ENCODE data around the gene ZCCHC2.
A peak's percentile ranks its signal among the peaks of the same experiment; 100 is the strongest.

ZCCHC2 gene

GRCh38 chr18:62583376-62583775 lies 60.6 kb downstream of the ZCCHC2 start:
- no peak for DNase-seq

DNA sequence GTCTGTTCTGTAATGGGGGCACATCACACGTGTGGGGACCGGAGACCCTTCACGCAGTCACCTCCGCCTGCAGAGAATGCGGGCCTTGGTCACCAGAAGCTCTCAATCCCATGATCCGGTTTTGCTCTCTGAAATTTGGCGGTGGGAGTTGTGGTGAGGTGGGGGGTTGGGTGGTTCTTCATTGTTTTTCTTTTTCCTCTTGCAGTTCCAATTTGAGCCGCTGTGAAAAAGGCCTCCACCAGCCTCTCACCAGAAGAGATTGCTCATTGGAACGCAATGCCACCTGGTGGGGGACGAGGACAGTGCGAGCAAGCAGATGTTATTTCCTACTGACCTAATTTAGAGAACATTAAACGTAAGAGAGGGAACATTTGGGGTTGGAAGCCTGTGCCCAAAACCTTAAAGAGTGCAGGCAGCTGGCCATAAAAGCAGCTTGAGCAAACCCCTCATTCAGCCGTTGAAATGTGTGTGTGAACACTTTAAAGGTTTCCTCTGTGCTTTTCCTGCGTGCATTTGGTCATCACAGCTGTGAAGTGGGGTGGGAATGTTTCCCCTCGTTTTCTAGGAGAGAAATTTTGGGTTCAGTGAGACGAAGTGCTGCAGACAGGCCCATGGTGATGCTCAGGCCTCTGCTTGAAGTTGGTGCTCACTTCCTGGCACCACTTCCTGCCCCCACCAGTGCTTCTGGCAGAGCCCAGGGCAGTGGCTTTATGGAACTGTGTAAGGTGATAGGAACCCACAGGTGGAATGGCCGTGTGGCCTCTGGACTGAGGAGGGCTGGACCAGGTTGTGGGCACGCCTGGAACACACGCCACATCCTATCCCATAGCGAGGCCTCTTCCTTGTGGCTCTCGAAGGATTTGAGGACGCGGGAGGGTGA lies 61.7 kb downstream of the ZCCHC2 start:
- peak; percentile 91 for DNase-seq

GRCh38 chr18:62585274-62586150 lies 62.7 kb downstream of the ZCCHC2 start:
- DNase-seq = no peak

GRCh38 chr18:62586151-62586774 lies 63.4 kb downstream of the ZCCHC2 start:
- peak; percentile 80 for DNase-seq

- DNase-seq = no peak
These were observed 64.1 kb downstream of the ZCCHC2 start for GRCh38 chr18:62586781-62587487.

DNA sequence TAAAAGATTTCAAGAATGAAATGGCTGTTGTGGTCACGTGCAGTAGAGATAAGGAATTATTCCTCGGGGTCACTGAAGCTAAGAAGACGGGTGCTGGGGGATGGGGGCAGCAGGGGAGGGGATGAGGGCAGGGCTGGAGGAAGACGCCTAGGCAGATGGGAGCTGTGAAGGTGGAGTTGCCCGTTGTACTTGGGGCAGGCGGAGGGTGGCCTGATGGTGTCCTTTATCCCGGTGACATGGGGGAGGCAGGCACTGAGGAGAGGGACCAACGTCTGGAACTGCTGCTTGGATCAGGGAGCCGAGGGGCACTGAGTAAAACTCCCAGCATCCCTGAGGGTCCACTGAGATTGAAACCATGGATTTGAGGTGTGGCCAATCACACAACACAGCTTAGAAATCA lies 64.9 kb downstream of the ZCCHC2 start:
- DNase-seq = no peak

GRCh38 chr18:62588217-62588616 lies 65.4 kb downstream of the ZCCHC2 start:
- no peak for DNase-seq

- no peak for DNase-seq
These were observed 68.2 kb downstream of the ZCCHC2 start for GRCh38 chr18:62590799-62591590.

- no peak for DNase-seq
These were observed 73.5 kb downstream of the ZCCHC2 start for GRCh38 chr18:62596145-62597005.

DNA sequence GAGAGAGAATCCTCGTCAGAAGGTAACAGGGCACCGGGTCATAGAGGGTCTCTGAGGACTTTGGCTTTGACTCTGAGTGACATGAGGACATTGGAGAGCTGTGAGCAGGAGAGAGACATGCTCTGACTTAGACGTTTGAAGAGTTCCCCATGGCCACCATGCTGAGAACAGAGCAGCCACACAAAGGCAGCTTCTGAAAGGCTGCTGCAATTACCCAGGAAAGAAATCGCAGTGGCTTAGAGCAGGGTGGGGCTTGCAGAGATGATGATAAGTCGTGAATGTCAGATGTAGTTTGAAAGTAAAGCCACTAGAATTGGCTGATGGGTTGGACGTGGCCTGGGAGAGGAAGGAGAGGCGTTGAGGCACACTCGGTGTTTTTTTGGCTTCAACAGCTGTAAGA lies 79.0 kb downstream of the ZCCHC2 start:
- DNase-seq = no peak

DNA sequence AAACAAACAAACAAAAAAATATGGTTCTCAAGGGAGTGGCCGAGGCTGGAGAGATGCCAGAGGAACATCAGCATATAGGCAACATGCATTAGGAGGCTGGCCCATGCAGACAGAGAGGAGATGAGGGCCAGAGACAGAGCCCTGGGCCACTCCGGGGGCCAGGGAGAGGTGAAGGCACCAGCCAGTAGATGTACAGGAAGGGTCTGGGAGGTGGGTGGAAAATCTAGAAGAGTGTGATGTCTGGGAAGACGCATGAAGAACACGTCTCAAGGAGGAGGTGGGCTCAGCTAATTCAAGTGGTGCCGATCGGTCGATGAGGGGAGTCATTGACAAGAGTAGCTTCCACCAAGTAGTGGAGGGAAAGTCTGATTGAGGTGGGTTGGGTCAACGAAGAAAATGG lies 79.9 kb downstream of the ZCCHC2 start:
- DNase-seq = no peak

- no peak for DNase-seq
These were observed 80.4 kb downstream of the ZCCHC2 start for GRCh38 chr18:62603211-62603610.

DNA sequence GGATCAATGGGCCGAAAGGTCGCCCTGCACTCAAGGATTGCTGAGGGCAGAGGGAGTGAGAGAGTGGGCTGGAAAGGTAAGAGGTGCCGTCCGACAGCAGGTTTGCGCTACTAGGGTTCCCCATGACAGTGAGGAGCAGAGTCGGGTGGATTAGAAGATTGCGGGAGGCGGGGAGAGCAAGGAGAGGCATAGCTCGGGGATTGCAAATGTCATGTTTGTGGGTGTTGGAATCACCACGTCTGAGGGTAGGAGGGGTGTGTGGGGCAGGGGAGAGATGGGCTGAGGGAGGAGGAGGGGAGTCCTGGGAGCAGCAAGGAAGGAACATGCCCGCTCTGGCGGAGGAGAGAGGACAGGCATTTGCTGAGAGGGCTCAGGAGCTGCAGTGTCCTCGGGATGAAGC lies 81.2 kb downstream of the ZCCHC2 start:
- DNase-seq = no peak

- no peak for DNase-seq
These were observed 82.9 kb downstream of the ZCCHC2 start for GRCh38 chr18:62605685-62606084.

GRCh38 chr18:62606106-62606505 lies 83.3 kb downstream of the ZCCHC2 start:
- DNase-seq = no peak

GRCh38 chr18:62607302-62607701 lies 84.5 kb downstream of the ZCCHC2 start:
- no peak for DNase-seq

DNA sequence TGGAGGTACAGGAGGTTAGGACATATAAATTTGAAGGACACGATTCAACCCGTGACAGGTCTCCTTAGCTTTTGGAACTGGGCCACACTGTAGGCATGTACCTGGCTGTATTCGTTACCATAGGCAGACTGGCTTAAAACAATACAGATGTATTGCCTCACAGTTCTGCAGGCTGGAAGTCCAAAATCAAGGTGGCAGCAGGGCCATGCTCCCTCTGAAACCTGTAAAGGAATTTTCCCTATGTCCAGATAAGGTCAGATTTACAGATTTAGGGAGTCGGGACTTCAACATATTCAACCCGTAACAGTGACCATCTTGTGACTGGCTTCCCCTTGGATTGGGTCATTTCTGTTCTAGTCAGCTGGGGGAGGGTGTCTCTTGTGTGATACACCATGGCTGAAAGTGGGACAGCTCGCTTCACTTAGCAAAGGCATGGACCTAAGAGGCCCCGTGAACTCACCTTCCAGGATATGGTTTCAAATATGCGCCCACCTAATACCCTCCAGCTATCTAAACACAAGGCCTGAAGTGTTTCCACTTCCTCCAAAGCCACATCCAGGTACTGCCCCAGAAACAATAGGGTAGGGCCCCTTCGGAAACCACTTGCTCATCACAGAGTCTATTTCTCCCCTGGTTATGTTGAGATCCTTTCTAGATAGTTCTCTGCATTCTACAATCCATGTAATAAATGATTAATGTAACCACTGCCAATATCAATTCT lies 85.0 kb downstream of the ZCCHC2 start:
- DNase-seq = no peak

- no peak for DNase-seq
These were observed 86.9 kb downstream of the ZCCHC2 start for GRCh38 chr18:62609764-62610163.

DNA sequence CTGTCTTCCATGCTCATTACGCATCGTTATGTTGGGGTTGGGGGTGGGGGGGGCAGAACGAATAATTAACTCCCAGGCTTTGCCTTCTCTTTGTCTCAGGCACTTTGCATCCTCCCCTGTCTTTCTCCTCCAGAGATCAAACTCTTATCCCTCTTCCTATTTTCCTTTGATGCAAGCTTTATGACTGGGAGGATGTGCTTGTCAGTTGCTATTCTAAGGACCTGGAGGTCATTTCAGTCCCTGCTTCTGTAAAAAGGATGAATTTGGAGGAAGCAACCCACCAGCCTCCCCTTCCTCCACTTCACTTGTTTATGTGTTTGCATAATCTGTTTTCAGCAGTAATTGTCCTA lies 87.5 kb downstream of the ZCCHC2 start:
- DNase-seq = no peak

- DNase-seq = no peak
These were observed 88.0 kb downstream of the ZCCHC2 start for GRCh38 chr18:62610701-62611411.
